ENCODE data around the gene CDC6. TPM values are rescaled to one million over a fixed set of nuclear protein-coding genes. Genes with fewer than 3 reads are reported as not detected.

The CDC6 gene
- total RNA-seq, 1 experiment from 2014 or later, result 567 TPM

- Mint-ChIP-seq H3K36me3 (ENCODE audit: insufficient read depth, unreplicated experiment) (peaks cover 68% of the 10 kb centered on the region), H3K9me3 (ENCODE audit: low read depth, unreplicated experiment) (no peaks in the 10 kb centered on the region), H3K4me3 (ENCODE audit: low read depth, unreplicated experiment) (peak overlapping the region; percentile 89), H3K4me1 (ENCODE audit: low read depth, unreplicated experiment) (peaks cover 72% of the 10 kb centered on the region), H3K27me3 (ENCODE audit: unreplicated experiment) (no peaks in the 10 kb centered on the region), H3K27ac (ENCODE audit: unreplicated experiment) (peak overlapping the region; percentile 75)
- TF ChIP-seq, protein P1, sequence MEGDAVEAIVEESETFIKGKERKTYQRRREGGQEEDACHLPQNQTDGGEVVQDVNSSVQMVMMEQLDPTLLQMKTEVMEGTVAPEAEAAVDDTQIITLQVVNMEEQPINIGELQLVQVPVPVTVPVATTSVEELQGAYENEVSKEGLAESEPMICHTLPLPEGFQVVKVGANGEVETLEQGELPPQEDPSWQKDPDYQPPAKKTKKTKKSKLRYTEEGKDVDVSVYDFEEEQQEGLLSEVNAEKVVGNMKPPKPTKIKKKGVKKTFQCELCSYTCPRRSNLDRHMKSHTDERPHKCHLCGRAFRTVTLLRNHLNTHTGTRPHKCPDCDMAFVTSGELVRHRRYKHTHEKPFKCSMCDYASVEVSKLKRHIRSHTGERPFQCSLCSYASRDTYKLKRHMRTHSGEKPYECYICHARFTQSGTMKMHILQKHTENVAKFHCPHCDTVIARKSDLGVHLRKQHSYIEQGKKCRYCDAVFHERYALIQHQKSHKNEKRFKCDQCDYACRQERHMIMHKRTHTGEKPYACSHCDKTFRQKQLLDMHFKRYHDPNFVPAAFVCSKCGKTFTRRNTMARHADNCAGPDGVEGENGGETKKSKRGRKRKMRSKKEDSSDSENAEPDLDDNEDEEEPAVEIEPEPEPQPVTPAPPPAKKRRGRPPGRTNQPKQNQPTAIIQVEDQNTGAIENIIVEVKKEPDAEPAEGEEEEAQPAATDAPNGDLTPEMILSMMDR (IDR thresholded peaks at IDR 0.05; ENCODE audit: unreplicated experiment), result peak; percentile 45
- TSS peak; percentile 66 for BruUV-seq (replicated peaks)
- intact Hi-C loops (cut with micrococcal nuclease; ENCODE audit: unreplicated experiment), result no loop called here
- CTCF ChIA-PET, result interaction anchor here (0.5 to 37.0 kb wide), 15 partner anchors 13 to 1896 kb away, joined by 3 to 1520 read pairs (median 4); partner anchors contain the start of genes RARA and TOP2A
- peak; percentile 68 for DNase-seq
These were observed 55.0 kb downstream of the CDC6 start for GRCh38 chr17:40342504-40343218.

- DNase-seq, result no peak
- no peaks in the 10 kb centered on the region for H3K27me3 Mint-ChIP-seq (ENCODE audit: unreplicated experiment)
- intact Hi-C loops (cut with micrococcal nuclease; ENCODE audit: unreplicated experiment), result loop anchor here (2.0 kb wide), 1 partner anchor 41 kb away; no protein-coding TSS in a partner anchor
- peak overlapping the region; percentile 89 for H3K4me3 Mint-ChIP-seq (ENCODE audit: low read depth, unreplicated experiment)
- CTCF ChIA-PET, result interaction anchor here (0.6 to 37.0 kb wide), 14 partner anchors 13 to 892 kb away, joined by 3 to 1520 read pairs (median 4); partner anchors contain the start of genes MED1, RARA and TOP2A
- TF ChIP-seq, protein P1 (IDR thresholded peaks at IDR 0.05; ENCODE audit: unreplicated experiment), result no peak
- peaks cover 81% of the 10 kb centered on the region for H3K4me1 Mint-ChIP-seq (ENCODE audit: low read depth, unreplicated experiment)
- no TSS peak for BruUV-seq (replicated peaks)
- H3K36me3 Mint-ChIP-seq (ENCODE audit: insufficient read depth, unreplicated experiment), result peaks cover 70% of the 10 kb centered on the region
- H3K9me3 Mint-ChIP-seq (ENCODE audit: low read depth, unreplicated experiment), result no peaks in the 10 kb centered on the region
- H3K27ac Mint-ChIP-seq (ENCODE audit: unreplicated experiment), result peak overlapping the region; percentile 75
These were observed 55.8 kb downstream of the CDC6 start for GRCh38 chr17:40343219-40344119.

- no TSS peak for BruUV-seq (replicated peaks)
- peak overlapping the region; percentile 89 for H3K4me3 Mint-ChIP-seq (ENCODE audit: low read depth, unreplicated experiment)
- no peak for DNase-seq
- peaks cover 87% of the 10 kb centered on the region for H3K4me1 Mint-ChIP-seq (ENCODE audit: low read depth, unreplicated experiment)
- H3K27me3 Mint-ChIP-seq (ENCODE audit: unreplicated experiment), result no peaks in the 10 kb centered on the region
- peaks cover 79% of the 10 kb centered on the region for H3K36me3 Mint-ChIP-seq (ENCODE audit: insufficient read depth, unreplicated experiment)
- H3K9me3 Mint-ChIP-seq (ENCODE audit: low read depth, unreplicated experiment), result no peaks in the 10 kb centered on the region
- peak overlapping the region; percentile 75 for H3K27ac Mint-ChIP-seq (ENCODE audit: unreplicated experiment)
- CTCF ChIA-PET, result interaction anchor here (0.6 to 37.0 kb wide), 31 partner anchors 12 to 1204 kb away, joined by 3 to 1520 read pairs (median 5); partner anchors contain the start of genes CDC6, GJD3, NR1D1 and RARA
- TF ChIP-seq, protein P1 (IDR thresholded peaks at IDR 0.05; ENCODE audit: unreplicated experiment), result no peak
- intact Hi-C loops (cut with micrococcal nuclease; ENCODE audit: unreplicated experiment), result loop anchor here (1.0 to 2.0 kb wide), 2 partner anchors 30 to 42 kb away; no protein-coding TSS in a partner anchor
These were observed 56.9 kb downstream of the CDC6 start for GRCh38 chr17:40344421-40345160.
